NCI-H82 treated with DMSO at 0.1 percent for 48 hours (cell line): Measurements from ENCODE around the gene OLFM1.
A peak's percentile ranks its signal among the peaks of the same experiment; 100 is the strongest.
"Not testable (repeated sequence)": the region's sequence is repeated elsewhere in the genome, so short reads cannot be mapped to it uniquely, and the experiment has no call there.

ENCODE experiments used
- DNase-seq: peaks from one replicate; lab custom pipeline; 2025; ENCODE audit not compliant: unreplicated experiment; lab: John Stamatoyannopoulos, UW

The OLFM1 gene

DNA sequence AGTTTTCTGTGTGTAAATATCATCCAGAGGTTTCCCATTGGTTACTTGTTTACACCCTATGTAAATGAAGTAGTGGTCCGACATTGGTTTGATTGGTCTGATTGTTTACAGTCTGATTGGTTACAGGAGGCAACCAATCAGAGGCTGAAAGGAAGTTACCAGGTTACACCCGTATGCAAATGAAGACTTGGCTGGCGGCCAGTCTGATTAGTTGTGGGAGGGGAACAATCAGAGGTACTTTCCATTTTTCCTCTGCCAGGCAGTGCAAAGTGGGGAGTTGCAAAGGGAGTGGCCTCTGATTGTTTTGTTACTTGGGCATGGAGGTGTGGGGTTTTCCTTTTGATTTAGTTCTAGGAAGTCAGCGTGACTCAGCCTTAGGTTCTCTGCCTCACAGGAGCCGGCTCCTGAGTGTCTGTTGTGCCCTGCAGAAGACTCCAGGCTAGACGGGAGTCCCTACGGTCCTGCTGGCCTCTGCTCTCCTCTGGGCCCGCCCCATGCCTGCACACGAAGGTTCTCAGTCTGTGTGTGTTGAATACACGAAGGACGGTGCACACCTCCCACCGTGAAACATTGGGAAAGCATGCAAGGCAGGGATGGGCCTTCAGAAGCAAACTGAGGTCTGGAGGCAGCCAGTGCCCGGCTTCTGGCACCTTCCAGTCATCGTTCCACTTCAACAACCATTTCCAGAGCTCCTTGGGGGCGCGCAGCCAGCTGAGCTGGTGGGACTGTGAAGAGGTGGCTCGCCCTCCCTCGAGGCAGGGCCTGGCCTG lies 42.9 kb downstream of the OLFM1 start:
- DNase-seq, result no peak

DNA sequence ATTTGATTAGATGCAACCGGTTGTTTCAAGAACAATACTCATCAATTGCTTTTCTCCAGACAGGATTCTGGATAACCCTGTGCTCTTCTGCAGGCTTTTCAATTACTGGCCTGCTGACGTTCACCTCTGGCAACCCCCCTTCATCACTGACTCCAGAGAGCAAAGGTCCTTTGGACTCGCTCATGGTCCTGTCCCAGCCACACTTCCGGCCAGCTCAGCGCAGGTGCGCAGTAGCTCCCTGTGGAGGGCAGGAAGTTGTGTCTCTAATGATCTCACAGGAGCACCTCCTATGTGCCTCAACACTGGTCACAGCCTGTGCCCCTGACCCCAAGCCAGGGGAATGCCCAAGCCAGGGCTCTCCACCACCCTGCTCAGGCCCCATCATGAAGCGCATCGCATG lies 44.0 kb downstream of the OLFM1 start:
- DNase-seq, result no peak

- DNase-seq, result no peak
Observed at GRCh38 chr9:135132008-135132407, 44.5 kb downstream of the OLFM1 start.

- peak; percentile 47 for DNase-seq
Observed at GRCh38 chr9:135134268-135135022, 47.0 kb downstream of the OLFM1 start.

DNA sequence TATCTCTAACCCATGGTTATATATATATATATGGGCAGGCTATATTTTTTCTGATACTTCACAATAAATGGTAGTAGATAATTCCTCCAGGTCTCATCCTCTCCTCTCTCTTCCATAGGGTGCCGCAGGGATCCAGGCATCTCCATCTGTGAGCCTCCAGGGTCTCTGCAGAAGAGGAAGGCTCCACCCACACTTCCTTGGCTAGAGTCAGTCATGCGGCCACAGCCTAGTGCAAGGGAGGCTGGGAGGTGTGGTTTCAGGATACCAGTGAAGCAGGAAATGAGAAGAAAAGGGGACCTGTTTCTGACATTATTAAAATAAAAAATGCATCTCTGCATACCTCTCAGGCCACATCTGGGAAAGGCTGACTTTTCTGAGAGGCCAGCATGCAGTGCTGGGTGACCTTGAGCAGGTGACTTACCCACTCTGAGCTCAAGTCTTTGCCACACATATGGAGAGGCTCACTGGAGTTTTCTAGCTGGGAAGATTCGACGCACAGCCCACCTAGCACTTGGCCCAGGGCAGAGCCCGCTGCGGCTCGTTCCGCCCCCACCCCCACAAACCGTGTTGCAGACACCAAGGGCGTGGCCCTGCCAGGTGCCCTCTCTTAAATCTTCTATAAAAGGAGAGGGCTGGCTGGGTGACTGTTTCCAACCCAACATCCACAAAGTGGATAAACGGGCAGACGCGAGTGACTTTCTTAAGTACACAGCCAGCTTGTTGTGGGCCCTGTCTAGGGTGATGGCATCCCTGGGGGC lies 47.9 kb downstream of the OLFM1 start:
- DNase-seq, result no peak

- DNase-seq, result no peak
Observed at GRCh38 chr9:135135929-135136315, 48.5 kb downstream of the OLFM1 start.

- no peak for DNase-seq
Observed at GRCh38 chr9:135136481-135136880, 49.0 kb downstream of the OLFM1 start.

- DNase-seq, result peak; percentile 48
Observed at GRCh38 chr9:135136991-135137832, 49.7 kb downstream of the OLFM1 start.

DNA sequence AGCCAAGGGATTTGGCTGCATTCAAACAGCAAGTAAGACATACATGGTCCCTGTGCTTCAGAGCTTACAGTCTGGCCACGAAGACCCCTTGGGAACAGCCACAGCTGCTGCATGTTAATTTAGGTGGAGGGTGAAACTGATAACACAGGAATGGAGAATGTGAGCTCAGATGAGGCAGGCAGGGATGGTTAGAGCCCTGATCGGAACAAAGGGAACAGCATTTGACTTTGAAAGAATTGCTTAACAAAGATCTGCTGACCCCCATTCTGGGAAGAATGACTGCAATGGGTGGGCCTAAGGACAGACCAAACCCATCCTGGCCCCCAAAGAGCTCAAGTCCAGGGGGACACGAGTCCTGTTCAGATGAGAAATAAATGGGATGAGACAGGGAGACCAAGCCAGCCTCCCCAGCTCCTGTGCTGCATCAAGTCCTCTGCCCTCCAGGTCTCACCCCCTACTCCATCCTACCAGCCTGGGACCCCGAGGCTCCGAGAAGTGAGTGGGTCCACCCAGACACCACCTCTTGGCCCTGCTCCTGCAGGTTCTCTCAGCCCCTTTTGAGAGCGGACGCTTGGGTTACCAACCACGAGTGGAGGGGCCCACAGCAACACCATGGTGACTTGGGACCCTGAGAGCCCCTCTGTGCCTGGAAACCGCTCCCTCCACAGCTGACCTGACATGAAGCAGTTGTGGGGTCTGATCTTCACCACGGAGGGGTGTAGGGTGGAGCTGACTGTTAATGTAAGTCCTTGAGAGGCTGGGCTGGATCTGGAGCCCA lies 50.8 kb downstream of the OLFM1 start:
- no peak for DNase-seq

DNA sequence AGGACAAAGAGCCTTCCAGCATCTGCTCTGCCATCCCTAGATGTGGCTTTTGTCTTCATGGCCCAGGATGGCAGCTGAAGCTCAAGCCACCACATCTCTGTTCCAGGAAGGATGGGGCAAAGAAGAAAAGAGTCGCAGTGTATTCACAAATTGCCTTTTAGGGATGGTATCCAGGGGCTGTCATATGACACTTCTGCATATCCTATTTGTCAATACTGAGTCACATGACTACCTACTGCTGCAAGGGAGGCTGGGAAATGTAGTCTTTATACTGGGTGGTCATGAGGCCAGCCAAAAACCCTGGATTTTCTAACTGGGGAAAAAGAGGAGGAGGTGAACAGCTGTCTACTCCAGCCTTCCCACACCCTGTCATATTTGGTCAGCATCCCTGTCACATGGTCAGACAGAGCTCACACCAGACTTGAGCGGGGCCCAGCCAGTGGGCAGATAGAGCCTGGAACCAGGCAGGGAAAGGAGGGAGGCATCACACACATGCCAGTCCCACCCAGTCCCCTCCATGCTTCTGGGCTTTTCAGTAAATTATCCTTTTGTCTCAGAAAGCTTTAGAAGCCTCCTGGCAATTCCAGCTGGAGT lies 52.0 kb downstream of the OLFM1 start:
- DNase-seq, result no peak

DNA sequence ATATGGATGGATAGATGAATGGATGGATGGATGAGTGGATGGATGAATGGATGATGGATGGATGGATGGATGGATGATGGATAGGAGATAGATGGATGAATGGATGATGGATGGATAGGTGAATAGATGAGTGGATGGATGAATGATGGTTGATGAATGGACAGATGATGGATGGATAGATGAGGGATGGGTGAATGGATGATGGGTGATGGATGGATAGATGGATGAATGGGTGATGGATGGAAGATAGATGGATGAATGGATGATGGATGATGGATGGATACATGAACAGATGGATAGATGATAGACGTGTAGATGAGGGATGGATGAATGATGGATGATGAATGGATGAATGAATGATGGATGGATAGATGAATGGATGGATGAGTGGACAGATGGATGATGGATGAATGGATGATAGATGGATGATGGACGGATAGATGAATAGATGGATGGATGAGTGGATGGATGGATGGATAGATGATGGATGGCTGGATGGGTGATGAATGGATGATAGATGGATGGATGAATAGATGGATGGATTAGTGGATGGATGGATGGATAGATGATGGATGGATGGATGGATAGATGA lies 53.8 kb downstream of the OLFM1 start:
- no peak for DNase-seq

- no peak for DNase-seq
Observed at GRCh38 chr9:135144581-135145170, 57.2 kb downstream of the OLFM1 start.

DNA sequence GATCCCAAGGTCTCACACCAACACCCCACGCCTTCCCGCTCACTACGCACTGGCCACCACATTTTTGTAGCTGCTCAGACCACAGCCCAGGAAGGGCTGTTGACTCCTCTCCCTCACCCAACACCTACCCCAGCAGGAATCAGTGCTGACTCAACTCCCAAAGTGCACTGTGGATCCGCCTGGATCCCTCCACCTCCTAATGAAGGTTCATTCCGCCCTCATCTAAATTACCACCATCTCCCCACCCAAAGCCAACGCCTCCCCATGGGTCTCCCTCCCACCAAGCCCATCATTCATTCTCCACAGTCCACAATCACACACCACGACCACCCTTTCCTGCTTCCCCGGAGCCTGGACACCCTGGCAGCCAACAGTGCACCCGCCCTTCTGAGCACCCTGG lies 57.8 kb downstream of the OLFM1 start:
- DNase-seq, result no peak

DNA sequence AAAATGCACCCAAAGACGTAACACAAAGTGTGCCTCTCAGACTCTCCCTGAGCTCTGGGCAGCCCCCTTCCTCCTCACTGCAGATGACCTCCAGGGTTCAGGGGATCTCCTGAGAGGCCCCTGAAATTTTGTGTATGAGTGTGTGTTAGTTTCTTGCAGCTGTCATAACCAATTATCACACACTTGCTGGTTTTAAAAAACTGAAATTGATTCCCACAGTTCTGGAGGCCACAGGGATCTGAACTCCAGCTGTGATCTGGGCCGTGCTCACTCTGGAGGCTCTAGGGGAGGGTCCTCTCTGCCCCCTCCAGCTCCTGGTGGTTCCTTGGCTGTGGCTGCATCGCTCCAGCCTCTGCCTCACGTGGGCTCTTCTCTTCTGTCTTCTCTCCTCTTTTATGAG lies 58.8 kb downstream of the OLFM1 start:
- DNase-seq, result no peak

GRCh38 chr9:135146766-135147473 lies 59.5 kb downstream of the OLFM1 start:
- no peak for DNase-seq

DNA sequence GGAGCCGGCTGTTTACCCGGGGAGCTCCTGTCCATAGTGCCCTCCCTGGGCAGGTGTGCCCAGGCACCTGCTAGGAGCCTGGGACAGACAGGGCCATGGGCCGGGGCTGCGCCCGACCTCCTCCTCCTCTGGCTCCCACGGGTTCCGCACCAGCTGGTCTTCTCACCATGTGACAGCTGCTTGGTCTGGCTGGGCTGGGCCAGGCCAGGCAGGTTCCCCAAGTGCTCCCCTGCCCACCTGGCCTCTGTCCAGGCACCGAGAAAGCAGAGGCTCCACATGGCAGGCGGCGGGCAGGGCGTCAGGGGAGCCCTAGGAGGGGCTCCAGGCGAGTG lies 60.0 kb downstream of the OLFM1 start:
- DNase-seq, result no peak

DNA sequence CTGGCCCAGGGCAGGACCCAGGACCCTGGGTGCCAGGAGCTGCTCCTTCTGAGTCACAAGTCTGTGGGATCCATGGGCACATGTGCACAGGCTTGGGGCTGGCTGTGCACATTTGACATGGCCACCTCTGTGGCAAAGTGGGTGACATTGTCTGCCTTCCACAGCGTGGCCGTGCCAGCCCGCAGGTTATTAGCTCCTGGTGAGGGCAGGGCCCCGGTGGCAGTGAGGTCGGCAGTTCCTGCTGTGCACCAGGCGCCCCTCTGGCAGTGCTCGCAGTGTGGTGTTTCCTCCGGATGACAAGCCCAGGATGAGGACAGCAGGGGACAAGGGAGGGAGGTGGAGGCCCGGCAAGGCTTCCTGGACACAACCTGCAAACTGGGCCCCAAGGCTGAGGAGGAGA lies 60.5 kb downstream of the OLFM1 start:
- no peak for DNase-seq

DNA sequence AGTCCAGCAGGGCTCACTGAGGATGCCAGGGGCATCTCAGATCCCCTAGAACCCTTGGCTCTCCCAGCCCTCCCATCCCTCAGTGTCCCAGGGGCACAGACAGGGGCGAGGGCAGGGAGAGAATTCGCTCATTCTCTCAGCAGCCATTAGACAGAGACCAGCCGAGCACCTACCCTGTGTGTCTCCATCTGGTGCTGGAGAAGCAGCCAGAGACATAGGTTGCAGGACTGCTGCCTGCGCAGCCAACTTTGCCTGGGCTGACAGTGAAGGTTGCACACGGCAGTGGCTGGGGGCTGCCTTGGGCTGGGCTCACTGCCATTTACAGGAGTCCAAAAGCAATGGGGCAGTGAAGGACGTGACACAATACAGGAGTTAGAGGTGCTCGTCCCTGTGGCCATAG lies 60.9 kb downstream of the OLFM1 start:
- DNase-seq, result no peak

GRCh38 chr9:135149901-135150300 lies 62.4 kb downstream of the OLFM1 start:
- DNase-seq, result not testable (repeated sequence)
